Large intestine (tissue), 3 donors: ENCODE data around the gene AQP7. TPM values are rescaled to one million over a fixed set of nuclear protein-coding genes. Genes with fewer than 3 reads are reported as not detected.
A peak's percentile ranks its signal among the peaks of the same experiment; 100 is the strongest.
"Not testable (repeated sequence)": the region's sequence is repeated elsewhere in the genome, so short reads cannot be mapped to it uniquely, and the experiment has no call there.

Experiments
- DNase-seq, 2 donors: peaks; one replicate each; pipeline versions ENCODE4 v3.0.0 to v3.0.0-alpha.2; 2013
- H3K27ac ChIP-seq: one replicate; pipeline ENCODE4 v1.5.1; 2013; ENCODE audit warnings: low read length
- H3K27me3 ChIP-seq: 2 replicates; pipeline ENCODE4 v1.6.1; 2013; ENCODE audit warnings: low read length; ENCODE audit not compliant: control insufficient read depth, insufficient read depth
- H3K36me3 ChIP-seq: 2 replicates; pipeline ENCODE4 v1.6.1; 2013; ENCODE audit warnings: low read length; ENCODE audit not compliant: control insufficient read depth, insufficient read depth
- H3K4me1 ChIP-seq: one replicate; pipeline ENCODE4 v1.6.1; 2013; ENCODE audit warnings: low read length; ENCODE audit not compliant: control insufficient read depth, insufficient read depth
- H3K4me3 ChIP-seq: one replicate; pipeline ENCODE4 v1.5.1; 2013; ENCODE audit warnings: low read length
- H3K9me3 ChIP-seq: one replicate; pipeline ENCODE4 v1.6.1; 2013; ENCODE audit warnings: mild to moderate bottlenecking, low read depth, low read length, moderate library complexity; ENCODE audit not compliant: control insufficient read depth
- WGBS: methylation state at CpG from one replicate; pipeline ENCODE4 v1.1.5; 2013; ENCODE audit warnings: low lambda C conversion rate; ENCODE audit not compliant: insufficient coverage; 5-methylcytosine and 5-hydroxymethylcytosine counted together
- polyA plus RNA-seq: library from polyadenylated mRNA; unstranded; fragments of 120-200 nt; gene quantifications from one replicate; pipeline ENCODE4 v1.2.1, GENCODE V29; 2013

AQP7 gene
- polyA plus RNA-seq, 1 donor: 40.9 TPM

DNA sequence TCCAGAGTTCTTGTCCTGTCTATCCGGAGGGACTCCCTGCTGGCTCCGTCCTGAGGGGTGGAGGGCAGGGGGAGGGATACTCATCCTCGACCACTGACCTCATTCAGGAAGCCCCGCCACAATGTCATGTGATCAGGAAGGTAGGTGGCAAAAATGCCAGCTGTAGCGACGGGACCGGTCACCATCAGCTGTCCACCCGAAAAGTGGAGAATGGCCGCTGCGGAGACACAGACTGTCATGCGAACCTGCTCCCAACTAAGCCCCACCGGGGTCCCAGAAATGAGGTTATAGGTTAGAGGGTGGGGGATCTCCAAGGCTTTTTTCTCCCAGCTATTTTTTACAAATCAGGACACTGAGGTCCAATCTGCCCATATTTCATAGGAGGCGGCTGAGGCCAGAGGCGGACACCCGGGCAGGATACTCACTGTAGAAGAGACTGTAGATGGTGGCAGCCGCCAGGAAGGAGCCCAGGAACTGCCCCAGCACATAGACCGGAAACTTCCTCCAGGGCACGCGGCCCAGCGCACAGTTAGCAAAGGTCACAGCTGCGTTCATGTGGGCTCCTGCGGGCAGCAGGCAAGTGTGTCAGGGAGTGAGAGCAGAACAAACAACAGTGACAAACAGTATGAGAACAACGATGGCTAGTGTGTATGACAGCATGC, 16.3 kb downstream of the AQP7 start:
- DNase-seq, H3K9me3 ChIP-seq, H3K4me3 ChIP-seq, H3K27me3 ChIP-seq, H3K27ac ChIP-seq, H3K36me3 ChIP-seq: not testable (repeated sequence)
- no CpG with 5 or more reads among the region's 23 CpGs for WGBS
- peaks cover 14% of the 10 kb centered on the region for H3K4me1 ChIP-seq

- not testable (repeated sequence) for DNase-seq, H3K4me1 ChIP-seq, H3K36me3 ChIP-seq, H3K9me3 ChIP-seq, H3K4me3 ChIP-seq, H3K27me3 ChIP-seq, H3K27ac ChIP-seq
- WGBS: no CpG with 5 or more reads among the region's 11 CpGs
These were observed 16.8 kb downstream of the AQP7 start for GRCh38 chr9:33385536-33385935.

GRCh38 chr9:33383396-33383795, 19.0 kb downstream of the AQP7 start:
- H3K4me3 ChIP-seq: not testable (repeated sequence)
- no CpG with 5 or more reads among the region's 11 CpGs for WGBS

DNA sequence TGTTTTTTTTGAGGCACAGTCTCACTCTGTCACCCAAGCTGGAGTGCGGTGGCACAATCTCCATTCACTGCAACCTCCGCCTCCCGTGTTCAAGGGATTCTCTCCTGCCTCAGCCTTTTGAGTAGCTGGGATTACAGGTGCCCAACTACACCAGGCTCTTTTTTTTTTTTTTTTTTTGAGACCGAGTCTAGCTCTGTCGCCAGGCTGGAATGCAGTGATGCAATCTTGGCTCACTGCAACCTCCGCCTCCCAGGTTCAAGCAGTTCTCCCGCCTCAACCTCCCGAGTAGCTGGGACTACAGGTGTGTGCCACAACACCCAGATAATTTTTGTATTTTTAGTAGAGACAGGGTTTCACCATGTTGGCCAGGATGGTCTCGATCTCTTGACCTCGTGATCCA, 20.0 kb downstream of the AQP7 start:
- DNase-seq: not testable (repeated sequence)

More at GRCh38 chr9:33383396-33383795, 19.0 kb downstream of the AQP7 start:
- not testable (repeated sequence) for H3K4me1 ChIP-seq, H3K27ac ChIP-seq, DNase-seq, H3K27me3 ChIP-seq, H3K36me3 ChIP-seq, H3K9me3 ChIP-seq

GRCh38 chr9:33381231-33381791, 21.1 kb downstream of the AQP7 start:
- Histone ChIP-seq H3K27ac (no peak overlapping the region), H3K36me3 (peaks cover 4% of the 10 kb centered on the region), H3K4me3 (no peak overlapping the region), H3K9me3 (no peaks in the 10 kb centered on the region), H3K27me3 (no peaks in the 10 kb centered on the region), H3K4me1 (peaks cover 2% of the 10 kb centered on the region)
- DNase-seq: no peak
- WGBS: no CpG with 5 or more reads among the region's 11 CpGs

More for the DNA sequence above, 20.0 kb downstream of the AQP7 start:
- not testable (repeated sequence) for H3K9me3 ChIP-seq, H3K4me3 ChIP-seq, H3K27me3 ChIP-seq, H3K36me3 ChIP-seq, H3K4me1 ChIP-seq, H3K27ac ChIP-seq
- no CpG with 5 or more reads among the region's 10 CpGs for WGBS

GRCh38 chr9:33380390-33381094, 21.8 kb downstream of the AQP7 start:
- Histone ChIP-seq H3K36me3 (peaks cover 2% of the 10 kb centered on the region), H3K9me3 (no peaks in the 10 kb centered on the region), H3K27me3 (no peaks in the 10 kb centered on the region), H3K4me3 (no peak overlapping the region), H3K4me1 (peaks cover 2% of the 10 kb centered on the region), H3K27ac (no peak overlapping the region)
- no peak for DNase-seq
- no CpG with 5 or more reads among the region's 5 CpGs for WGBS

DNA sequence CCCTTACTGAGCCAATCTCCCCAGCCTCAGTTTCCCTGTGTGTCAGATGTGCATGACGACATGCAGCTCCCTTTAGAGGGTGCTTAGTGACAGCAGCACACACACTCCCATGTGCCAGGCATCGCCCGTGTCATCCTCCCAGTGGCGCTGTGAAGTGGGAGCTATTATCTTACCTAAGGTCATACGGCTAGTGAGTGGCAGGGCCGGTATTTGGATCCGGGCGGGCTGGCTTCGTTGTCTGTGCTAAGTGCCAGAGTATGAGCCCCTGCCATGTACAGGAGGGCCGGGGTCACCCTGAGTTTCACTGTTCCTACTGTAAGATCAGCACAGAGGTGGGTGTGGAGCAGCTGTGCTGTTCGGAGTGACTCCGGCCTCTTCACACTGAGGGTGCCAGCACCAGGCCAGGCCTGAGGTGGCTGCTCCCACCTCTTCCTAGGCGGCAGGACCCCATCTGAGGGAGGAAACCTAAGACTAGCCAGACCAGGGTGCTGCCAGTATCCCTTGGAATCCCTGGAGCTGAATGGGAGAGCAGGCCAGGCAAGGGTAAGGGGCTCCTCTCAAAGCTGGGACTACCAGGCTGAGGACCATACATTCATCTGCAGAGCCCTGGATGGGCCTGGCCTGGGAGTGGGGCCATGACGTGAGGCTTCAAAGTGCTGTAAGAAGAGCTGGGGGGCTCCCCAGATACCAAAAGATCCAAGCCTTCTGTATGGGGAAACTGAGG, 22.5 kb downstream of the AQP7 start:
- Histone ChIP-seq H3K9me3 (no peaks in the 10 kb centered on the region), H3K27ac (no peak overlapping the region), H3K4me3 (no peak overlapping the region), H3K4me1 (peaks cover 7% of the 10 kb centered on the region), H3K27me3 (no peaks in the 10 kb centered on the region), H3K36me3 (no peaks in the 10 kb centered on the region)
- WGBS: no CpG with 5 or more reads among the region's 14 CpGs
- no peak for DNase-seq

GRCh38 chr9:33378121-33378795, 24.1 kb downstream of the AQP7 start:
- WGBS: no CpG with 5 or more reads among the region's 9 CpGs
- no peak overlapping the region for H3K27ac ChIP-seq
- no peaks in the 10 kb centered on the region for H3K9me3 ChIP-seq
- DNase-seq: no peak
- H3K4me3 ChIP-seq: no peak overlapping the region
- peaks cover 7% of the 10 kb centered on the region for H3K4me1 ChIP-seq
- no peaks in the 10 kb centered on the region for H3K27me3 ChIP-seq
- no peaks in the 10 kb centered on the region for H3K36me3 ChIP-seq

DNA sequence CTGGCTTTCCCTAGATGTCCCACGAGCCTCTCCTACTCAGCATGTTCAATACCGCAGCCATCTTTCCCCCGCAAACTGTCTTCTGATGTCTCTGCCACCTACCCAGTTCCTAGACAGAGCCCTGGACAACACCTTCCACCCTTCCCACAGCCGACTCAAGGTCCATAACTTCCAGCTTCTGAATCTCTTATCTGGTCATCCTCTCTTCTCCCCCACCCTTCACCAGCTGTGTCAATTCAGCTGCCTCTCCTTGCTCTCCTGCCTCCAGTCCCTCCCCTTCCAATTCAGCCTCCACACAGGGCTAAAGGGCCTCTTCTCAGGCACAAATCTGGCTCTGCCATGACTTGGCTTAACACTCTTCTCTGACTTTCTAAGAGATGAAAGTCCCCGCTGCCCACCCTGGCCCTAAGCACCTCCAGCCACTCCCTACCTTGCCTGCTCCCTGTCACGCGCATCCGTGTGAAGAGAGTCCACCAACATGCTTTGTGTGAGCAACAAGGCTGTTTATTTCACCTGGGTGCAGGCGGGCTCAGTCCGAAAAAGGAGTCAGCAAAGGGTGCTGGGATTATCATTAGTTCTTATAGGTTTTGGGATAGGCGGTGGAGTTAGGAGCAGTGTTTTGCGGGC, 25.2 kb downstream of the AQP7 start:
- no peaks in the 10 kb centered on the region for H3K27me3 ChIP-seq
- H3K4me1 ChIP-seq: peaks cover 7% of the 10 kb centered on the region
- no peak overlapping the region for H3K27ac ChIP-seq
- peak in 1 of 2 donors; percentile 27 for DNase-seq
- H3K4me3 ChIP-seq: no peak overlapping the region
- no peaks in the 10 kb centered on the region for H3K9me3 ChIP-seq
- 75% methylated on average over 2 of the region's 12 CpGs for WGBS
- H3K36me3 ChIP-seq: peaks cover 8% of the 10 kb centered on the region
